Measurements from ENCODE around the gene SYN1.

DNA sequence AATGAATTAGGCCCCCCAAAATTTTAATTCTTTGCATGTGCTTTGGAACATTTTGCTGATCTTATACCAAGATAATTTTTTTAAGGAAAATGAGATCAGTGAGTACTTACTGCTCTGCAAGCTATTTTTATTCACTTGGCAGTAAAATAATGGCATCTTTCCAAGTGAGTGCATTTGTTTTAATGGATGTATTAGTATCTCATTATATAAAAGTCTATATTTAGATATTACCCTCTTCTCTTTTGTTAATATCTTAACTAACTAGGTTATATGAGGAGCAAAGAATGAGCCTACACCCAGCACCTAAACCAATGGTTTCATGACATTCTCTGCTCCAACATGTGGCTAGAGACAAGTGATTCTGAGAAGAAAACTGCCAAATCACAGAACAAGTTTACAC is 79.8 kb downstream of the SYN1 start:
- no peak for TF ChIP-seq EZH2 (IDR thresholded peaks at IDR 0.05; ENCODE audit: insufficient read depth, poor library complexity, severe bottlenecking)
- no peak for TF ChIP-seq EZH2phosphoT487 (IDR thresholded peaks at IDR 0.05; ENCODE audit: insufficient read depth, low read depth)

Measured in GM23248 (cell line).